HL-60/S4 treated with retinoic acid at 250 ng/mL for 4 days and 3 days (cell line): ENCODE results near the gene KRT73.

ENCODE experiments used
- in situ Hi-C: fragments of 300-500 bp; cut with MboI; formaldehyde crosslinking; loops from 2 replicates; pipeline ENCODE4 v1.7.0; 2022; ENCODE audit warnings: low sequenced_read_pairs

The KRT73 gene

DNA sequence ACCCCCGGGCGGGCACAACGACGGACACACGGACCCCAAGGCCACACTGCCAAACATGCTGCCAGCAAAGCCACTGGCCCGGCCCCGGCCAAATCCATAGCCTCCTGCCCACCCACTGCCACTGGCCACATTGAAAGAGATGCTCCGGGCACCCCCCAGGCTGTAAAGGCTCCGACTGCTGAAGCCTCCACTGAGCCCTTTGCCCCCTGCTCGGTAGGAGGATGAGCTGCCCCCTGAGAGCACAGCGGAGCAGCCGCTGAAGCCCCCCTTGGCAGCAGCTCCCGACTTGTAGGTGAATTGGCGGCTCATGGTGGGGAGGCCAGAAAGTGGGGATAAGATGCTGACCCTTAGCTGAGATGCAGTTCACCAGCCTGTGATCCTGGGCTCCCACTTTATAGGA lies at the start of gene KRT73:
Gene KRT73 (minus strand): TSS at position 344 of the 400 bp plus-strand sequence. CDS start 35 bp downstream, at position 309.
- in situ Hi-C loops, result no loop called here

DNA sequence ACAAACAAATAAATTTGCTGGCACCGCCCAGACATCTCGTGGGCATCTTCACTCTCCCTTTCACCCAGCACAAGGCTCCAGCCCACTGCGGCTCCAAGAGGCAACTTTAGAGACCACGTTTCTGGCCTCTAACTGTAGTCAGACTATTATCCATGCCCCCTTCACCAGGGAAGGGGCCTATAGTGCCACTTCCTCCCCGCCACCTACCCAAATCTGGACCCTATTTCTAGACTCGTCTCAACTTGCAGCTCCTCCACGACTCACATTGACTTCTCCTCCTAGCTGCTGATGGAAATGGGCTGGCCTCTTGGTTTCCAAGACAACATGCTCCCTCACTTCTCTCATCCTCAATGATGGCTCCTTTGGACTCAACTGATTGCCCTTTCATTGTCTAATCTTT lies 49.6 kb upstream of the KRT73 start:
- in situ Hi-C loops, result no loop called here

DNA sequence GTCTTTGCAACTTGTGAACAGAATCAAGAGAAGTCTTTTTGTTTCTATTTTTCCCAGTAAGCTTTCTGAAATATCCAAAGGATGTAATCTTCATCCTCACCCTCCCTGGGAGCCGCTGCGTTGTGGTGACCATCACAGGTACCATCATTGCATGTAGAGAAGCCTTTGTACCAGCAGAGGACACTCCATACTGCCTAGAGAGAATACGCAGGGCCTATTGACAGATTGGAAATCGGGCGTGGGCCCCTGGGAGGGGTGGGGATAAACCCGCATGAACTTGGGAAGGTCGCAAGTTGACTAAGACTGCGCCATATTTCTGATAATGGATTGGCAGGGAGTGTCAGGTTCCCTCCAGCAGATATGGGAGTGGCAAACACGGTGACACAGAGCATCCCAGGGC lies 49.1 kb upstream of the KRT73 start:
- in situ Hi-C loops, result no loop called here

DNA sequence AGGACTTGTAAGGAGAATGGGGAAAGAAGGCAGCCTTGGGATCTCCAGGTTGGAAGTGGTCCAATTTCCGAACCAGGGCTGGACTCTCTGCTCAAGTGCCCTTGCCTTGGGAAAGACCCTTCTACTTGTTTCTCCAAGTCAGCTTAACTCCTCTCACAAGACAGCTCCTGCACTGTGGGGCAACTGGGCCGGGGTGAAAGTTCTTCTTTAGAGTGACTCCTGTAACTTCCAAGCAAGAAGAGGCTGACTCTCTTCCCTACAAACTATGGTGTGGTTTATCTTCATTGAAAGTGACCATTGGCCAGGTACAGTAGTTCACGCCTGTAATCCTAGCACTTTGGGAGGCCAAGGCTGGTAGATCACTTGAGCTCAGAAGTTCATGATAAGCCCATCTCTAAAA lies 48.1 kb upstream of the KRT73 start:
- in situ Hi-C loops, result no loop called here

DNA sequence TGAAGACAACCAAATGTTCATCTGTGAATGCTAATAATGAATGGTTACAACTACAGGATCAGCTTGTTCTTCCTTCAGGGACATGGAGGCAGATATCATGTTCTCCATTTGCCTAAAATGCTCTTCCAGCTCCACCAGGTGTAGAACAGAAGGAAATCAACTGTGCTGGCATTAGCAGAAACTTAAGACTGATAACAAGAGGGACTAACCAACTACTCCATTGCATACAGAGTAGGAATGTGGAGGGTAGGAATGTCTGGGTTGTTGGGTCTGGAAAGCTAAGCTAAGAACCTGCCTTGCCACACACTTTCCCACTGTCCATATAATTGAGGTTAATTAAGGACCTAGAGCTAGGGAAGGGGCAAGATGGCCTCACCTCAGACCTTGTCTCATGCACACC lies 45.1 kb upstream of the KRT73 start:
- in situ Hi-C loops, result no loop called here

DNA sequence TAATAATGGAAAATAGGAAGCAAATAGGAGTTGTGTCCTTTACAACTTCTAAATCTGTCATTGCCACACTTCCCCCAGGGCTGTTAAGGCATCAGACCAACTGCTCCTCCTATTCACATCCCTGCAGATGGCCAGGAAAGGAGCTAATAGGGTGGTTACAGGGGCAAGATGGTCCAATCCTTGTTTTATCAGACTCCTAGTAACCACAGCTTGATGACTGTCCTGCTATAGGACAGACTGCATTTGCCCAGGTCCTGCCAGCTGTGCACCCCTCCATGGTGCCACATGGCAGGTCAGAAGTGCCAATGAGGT lies 44.5 kb upstream of the KRT73 start:
- in situ Hi-C loops, result no loop called here

DNA sequence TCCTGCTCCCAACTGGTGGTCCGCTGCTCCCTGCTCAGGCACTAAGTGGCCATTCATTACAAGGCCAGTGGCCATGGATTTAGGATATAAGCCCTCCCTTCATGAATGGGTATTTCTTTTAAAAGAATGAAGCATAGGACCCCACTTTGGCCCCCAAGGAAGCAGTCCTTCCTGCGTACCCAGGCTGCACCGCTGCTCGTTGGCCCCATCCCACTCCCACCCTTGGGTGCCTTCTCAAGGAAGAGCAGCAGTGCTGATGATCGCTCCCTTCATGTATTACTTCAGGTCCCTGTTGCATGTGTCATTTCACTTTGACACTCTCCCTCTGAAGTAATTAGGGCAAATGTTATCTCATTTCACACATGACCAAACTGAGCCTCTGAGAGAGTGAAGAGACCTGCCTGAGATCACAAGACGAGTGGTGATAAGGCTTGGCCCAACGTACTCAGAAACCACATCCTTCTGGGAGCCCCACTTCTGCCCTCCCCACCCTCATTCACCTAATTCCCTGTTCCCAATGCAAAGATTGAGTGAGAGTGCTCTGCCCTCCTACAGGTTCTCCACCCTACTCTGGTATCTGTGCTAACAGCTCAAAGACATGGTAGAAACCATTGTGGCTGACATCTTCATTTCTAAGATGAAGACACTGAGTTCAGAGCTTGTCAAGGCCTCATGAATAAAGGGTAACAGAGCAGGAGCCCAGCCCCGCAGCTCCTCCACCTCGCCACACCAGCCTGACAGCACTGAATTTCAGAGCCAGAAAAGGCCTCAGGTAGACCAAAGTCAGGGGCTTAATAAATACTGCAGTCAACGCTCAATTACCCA lies 43.9 kb upstream of the KRT73 start:
- in situ Hi-C loops, result no loop called here

DNA sequence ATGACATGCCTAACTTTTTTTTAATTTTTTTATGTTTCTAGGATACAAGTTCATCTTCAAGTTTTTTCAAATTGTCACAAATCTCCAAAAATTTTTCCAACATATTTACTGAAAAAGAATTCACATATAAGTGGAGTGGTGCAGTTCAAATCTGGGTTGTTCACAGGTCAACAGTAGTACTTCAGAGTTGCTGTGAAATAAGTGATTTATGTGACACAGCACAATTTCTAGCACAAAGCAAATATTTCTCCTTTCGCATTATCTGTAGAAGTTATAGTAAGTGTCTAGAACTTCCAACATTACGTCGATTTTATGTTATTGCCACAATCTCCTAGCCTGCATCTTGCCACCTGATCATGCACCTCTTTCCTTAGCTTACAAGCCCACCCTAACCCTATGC lies 43.3 kb upstream of the KRT73 start:
- in situ Hi-C loops, result no loop called here

DNA sequence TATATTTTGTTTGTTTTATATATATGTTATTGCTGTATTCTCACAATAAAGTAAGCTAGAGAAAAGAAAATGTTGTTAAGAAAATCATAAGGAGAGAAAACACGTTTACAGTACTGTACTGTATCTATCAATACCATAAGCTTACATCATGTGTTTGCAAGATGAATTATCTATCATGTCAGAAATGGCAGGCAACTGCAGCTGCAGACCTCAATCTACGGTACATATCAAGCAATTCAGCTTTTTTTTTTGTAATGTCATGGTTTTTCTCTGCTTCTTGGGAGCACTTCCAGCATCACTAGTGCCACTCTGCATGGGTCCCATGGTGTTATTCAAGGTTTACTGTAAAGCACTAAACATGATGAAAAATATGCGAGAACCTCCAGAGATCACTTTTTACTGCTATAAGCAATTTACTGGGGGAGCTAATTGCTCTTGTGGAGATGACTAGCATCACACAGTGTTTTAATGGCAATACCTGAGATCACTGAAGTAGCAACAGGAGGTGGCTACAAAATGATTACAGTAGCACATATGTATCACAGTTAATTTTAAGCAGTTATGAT lies 42.7 kb upstream of the KRT73 start:
- in situ Hi-C loops, result no loop called here

DNA sequence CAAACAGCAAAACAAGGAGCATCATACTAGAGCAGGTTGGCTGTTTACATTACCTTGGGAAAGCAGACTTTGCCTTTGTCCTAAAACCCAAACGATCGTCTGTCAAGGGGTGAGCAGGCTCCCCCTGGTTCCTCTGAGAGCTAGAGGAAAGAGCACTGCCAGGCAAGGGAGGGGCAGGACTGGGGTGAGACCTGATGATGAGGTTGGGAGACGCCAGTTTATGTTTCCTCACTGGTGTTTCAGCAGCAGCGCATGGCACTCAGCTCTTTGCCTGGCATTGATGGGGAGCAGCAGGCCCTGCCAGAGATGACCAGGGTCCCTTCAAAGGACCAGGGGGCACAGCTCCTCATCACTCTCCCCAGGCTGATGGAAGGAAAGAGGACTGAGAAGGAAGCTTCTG lies 41.6 kb upstream of the KRT73 start:
- in situ Hi-C loops, result no loop called here

DNA sequence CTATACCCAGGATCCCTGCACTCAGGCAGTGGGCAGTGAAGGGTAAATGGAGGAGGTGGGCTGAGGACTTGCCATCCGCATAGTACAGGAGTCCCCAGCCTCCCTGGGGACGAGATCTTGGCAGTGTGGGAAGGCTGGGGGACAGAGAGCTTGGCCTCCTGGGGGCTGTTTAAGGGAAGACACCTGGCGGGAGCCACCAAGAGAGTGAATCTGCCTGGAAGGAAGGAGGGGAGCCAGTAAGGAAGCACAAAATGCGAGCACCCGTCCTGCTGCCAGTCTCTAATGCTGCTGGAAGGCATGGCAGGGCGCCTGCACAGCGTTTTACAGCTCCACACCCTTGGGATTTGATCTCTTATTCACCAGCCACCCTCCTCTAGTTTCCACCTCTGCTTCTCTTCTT lies 41.0 kb upstream of the KRT73 start:
- in situ Hi-C loops, result no loop called here

DNA sequence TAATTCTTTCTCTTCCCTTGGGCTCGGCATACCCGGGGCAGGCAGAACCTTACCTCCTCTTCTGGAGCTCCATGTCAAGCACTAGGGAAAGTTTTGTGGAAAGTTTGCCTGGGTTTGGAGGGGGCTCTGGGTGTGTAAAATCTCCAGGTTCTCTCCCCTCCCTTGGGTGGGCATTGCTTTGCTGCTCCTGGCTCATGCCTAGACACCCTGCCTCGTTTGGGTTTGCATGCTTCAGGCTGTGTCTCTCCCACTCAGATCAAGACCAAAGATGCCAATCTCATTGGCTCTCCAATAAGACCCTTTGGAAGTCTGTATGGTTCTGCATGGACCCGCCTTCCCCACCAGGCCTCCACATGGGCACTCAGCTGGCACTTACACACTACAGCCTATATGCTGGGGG lies 39.8 kb upstream of the KRT73 start:
- in situ Hi-C loops, result no loop called here

DNA sequence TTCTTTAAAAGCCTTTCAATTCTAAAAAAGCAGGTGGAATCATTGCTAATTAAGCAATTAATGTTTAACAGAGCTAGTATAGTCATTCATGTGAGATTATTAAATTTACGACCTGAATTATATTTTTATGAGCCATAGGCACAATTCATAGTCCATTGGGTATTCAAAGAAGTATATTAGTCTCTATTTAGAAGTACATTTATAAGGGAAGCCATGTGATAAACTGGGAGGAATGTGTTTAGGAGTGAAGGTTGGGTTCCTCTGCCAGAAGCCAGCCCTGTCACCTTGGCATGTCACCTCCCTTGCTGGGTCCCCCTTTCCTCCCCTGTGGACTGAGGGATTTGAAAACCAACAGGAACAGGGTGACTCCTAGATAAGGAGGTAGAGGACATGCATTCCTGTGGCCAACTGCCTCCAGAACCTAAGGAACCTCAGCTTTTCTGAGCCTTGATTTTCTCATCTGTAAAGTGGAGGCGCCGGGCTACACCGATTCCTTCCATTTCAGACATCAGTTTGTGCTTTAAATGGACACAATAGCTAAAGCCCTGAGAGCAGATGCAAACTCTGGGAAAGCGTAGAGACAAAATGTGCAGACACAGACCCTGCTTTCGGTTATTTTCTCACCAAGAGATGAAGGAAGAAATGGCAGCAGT lies 39.0 kb upstream of the KRT73 start:
- in situ Hi-C loops, result no loop called here

DNA sequence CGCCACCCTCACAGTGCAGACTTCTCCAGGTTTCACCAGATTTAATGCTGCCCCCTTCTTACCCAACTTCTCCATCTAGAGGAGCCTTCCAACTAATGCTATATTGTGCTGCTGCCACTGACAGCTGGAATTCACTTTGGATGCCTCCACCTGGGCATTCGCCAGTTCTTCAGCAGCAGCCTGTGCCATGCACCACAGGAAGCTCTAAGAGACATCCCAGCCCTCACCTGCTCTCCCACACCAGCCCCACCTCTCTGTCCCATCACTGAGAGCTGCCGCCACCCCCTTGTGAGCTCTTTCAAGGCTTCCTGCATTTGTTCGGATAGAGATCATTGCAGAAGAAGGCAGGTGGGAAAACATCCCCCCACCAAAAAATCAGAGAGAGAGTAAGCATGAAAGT lies 38.3 kb upstream of the KRT73 start:
- in situ Hi-C loops, result no loop called here

DNA sequence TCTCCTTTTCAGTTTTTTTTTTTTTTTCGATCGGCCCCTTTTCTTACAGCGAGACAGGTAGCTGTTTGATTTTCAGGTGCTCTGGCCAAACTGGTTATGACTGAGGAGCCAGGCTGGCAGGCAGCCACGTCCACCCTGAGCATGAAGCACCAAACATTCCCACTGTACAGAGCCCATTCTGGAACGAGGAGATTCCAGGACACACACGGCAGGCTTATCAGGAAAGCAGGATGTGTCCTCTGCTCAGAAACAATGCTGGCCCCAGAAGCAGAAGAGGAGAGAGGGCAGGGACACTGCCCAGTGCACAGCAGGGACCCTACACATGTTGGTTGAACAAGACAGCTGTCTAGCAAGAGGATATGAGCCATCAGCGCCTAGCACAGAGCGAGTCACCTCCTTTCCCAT lies 37.4 kb upstream of the KRT73 start:
- in situ Hi-C loops, result no loop called here

DNA sequence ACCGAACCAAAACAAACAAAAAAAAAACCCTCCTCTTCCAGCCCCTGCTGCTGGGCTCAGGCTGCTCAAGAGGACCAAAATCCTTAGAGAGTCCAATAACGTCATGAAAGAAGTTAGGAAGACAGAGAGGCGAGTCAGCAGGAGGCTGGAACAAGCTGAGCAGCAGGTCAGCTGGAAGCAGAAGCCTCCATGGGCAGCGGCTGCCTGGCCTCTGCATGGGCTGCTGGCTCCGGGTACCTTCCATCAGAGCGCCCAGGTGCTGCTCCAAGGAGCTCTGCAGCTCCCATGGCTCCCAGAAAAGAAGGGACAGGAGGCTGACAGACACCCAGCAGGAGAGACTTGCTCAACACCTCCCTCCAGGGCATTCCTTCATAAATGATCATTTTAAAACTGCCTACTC lies 36.9 kb upstream of the KRT73 start:
- in situ Hi-C loops, result no loop called here

DNA sequence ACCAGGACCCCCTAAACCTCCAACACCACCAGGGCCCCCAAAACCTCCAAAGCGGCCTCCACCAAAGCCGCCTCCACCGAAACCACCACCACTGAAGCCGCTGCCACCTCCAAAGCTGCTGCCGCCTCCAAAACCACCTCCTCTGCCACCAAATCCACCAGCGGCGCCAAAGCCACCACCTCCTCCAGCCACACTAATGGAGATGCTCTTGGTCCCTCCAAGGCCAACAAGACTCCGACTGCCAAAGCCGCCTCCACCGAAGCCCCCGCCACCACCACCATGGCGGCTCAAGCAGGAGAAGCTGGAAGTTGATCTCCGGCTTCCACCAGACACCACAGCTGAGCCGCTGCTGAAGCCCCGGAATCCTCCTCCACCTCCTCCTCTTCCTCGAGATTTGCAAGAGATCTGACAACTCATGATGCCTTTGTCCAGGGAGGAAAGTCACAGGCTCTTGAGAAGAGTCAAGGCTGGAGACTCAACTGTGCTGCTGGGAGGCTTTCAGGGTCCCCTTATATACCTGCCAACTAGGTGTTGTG lies 33.4 kb upstream of the KRT73 start, which contains the start of gene KRT2:
Gene KRT2 (minus strand): TSS at position 486 of the 536 bp plus-strand sequence. CDS start 69 bp downstream, at position 417.
- in situ Hi-C loops, result no loop called here

DNA sequence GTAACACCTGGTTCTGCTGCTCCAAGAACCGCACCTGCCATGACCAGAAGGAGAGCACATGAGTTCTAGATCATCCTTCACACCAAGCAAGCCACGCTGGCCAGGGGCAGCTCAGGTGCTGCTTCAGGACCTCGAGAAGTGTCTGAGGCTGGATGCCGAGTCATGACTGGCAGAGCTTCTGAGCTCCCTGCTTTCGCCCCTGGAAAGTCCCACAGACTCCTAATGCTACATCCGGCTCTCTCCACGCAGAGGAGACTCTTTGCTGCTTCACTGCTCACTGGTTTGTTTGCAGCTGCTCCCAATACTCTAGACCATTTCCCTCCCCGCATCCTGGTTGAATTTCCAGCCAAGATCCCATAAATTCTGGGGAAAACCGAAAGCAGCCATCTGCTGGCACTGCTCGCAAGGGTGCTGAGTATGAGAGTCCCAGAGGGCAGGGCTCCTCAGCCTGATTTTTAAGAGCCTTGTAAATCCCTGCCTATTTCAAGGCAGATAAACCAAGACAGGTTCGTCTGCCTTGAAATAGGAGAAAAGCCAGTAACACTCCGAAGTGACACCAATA lies 32.2 kb upstream of the KRT73 start:
- in situ Hi-C loops, result no loop called here

DNA sequence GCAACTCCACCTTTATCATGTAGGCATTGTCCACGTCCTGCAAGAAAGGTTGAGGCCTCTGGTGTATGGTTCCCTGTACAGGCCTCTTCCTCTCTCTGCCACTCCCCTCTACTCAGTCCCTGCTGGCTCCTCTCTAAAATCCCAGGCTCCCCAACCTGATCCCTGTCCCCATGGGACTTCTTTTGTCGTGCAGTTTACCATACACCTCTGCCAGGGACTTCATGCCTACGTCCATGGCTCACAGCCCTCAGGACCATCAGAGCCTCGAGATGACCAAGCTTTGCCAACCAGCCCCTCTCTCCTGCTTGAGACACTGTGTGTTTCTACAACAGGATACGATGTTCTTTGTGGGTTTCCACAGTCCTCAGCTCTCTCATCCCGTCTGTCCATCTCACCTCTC lies 30.7 kb upstream of the KRT73 start:
- in situ Hi-C loops, result no loop called here

DNA sequence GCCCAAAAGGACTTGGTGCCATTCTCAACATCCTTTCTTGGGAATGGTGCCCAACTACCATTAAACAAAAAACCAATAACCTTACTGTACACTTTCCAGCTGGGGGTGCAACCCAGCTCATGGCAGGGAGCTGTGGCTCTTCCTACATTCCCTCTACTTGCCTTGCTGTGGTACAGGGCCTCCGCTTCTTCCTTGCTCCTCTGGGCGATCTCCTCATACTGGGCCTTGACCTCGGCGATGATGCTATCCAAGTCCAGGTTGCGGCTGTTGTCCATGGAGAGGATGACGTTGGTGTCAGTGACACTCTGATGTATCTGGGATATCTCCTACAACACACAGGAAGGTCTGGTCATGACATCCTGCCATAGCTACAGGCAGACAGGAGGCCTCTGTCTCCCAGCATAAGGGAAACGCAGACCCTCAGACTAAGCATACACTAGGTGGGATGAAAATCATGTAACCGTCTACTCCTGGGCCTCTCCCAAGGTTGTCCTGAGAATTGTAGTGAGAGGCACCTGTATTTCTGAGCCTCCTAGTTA lies 29.7 kb upstream of the KRT73 start:
- in situ Hi-C loops, result no loop called here

DNA sequence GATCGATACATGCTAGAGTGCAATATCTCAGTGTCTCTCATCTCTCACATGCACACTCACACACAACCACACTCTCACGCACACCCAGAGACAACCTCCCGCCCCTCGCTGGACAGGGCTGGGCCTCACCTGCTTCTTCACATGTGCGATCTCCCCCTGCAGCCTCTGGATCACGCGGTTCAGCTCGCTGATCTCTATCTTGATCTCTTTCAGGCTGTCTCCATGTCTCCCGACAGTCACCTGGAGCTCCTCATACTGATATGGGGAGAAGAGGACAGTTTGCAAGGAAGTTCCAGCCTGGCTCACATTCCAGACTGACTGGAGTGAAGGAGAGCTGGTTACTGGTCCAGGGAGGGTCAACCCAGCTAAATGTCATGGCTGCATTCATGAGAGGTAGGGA lies 29.2 kb upstream of the KRT73 start:
- in situ Hi-C loops, result no loop called here
